Stromal cell of bone marrow (primary cell): Measurements from ENCODE around the gene ATP10A.

ENCODE experiments used
- DNase-seq: peaks from one replicate; pipeline ENCODE4 v3.0.0-alpha.2; 2012; ENCODE audit warnings: low read depth

ATP10A gene

DNA sequence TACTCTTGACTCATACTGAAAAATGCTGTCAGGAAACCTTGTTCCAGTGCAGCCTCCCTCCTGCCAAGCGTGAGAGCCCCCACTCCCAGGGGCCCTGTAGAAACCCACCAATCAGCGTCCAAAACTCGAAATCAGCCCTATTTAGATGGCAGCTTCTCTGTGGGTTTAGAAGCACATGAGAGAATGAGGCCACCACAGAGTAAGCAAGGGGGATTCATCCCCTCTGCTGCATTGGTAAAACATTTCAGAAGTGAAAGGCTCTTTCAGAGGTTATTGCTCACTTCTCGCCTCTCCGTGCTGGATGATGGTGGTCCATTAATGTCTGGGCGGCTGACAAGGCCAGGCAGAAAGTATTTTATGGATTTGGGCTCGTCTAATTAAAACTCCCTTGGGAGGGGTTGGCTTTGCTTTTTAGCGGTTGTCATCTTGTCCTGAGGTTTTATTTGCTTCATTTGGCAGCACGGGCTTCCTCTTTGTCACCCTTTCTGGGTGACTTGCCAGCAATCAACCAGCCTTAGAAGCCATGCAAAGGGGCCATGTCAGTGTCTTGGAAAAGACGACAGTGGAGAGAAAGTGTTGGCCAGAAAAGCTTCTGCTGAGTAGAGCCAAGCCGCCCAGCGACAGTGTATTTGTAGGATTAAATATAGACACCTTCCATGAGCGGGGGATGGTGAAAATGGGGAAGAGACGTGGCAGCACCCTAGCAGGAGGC lies 145.5 kb downstream of the ATP10A start:
- no peak for DNase-seq

DNA sequence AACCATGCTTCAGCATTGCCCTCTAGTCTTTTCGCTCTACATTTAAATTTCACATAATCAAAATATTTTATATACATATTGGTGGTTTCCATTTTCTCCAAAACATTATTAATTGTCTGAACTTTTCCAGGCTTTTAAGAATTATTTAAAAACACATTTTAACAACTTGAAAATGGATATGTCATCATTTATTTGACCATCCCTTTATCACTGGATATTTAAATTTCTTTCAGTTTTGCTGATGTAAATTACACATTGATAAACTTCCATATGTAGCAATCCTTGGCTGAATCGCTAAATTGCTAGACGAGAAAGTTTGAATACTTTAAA lies 146.0 kb downstream of the ATP10A start:
- DNase-seq: no peak

DNA sequence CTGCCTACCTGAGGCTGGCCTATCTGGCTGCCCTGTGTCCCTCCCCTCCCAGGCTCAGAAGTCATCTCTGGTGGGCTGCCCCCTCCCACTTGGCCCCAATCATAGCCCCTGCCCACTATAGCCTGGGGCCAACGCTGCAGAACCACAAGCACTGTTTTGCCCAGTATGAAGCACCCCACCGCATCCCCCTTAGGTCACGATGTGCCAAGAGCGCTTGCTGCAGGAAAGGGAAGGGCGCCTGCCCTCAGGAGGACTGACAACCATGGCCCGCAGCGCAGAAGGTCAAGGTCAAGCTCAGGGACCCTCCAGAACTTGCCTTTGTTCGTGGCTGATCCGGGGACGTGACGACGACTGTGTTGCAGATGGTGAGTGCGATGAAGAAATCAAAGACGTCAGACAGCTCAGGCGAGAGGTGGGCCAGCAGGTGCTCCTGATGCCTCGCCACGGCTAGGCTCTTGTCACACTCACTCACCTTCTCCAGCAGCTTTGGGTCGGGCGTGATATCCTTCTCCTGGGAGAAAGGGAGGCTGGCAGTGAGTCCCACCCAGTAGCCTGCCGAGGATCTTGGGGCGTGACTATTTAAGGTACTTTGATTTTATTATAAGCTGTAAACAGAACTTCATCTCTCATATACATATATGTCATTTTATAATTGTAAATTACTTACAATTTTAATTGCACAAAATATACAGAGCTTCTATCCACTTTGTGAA lies 146.6 kb downstream of the ATP10A start:
- no peak for DNase-seq

DNA sequence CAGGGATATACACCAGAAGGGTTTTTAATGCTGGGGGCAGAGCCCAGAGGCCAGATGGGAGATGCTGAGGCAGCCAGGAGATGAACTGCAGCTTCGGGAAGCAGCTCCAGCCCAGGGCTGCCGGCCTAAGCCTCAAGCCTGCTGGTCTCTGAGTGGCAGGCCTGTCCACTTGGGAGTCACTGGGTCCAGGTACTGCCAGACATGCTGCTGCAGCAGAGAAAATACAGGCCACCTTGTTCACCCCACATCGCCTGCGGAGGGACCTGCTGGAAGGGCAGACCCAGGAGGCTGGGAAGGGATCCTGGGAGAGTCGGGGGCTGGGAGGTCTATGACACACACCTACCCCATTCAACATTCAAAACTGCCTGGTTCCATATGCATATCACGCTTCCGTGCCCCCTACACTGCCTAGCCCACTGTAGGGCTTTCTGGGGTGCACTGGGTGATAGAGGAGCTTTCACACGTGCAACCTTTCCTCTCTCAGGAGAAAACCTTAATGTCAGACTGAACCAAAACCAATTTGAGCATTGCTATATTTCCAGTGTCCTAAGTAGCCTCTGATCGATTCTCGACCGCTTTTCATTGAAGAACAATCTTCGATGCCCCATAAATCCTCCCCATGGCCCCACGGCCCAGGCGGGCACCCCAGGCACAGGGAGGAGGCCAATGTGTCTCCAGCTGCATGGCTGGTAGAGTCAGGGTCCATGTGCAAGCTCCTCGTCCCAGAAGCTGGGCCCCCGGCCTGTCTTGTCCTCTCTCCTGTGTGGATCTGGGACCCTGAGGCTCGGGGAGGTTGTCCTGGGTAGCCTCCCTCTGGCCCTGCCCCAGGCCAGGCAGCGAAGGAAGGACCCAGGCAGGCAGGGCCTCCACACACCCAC lies 147.4 kb downstream of the ATP10A start:
- DNase-seq: no peak

DNA sequence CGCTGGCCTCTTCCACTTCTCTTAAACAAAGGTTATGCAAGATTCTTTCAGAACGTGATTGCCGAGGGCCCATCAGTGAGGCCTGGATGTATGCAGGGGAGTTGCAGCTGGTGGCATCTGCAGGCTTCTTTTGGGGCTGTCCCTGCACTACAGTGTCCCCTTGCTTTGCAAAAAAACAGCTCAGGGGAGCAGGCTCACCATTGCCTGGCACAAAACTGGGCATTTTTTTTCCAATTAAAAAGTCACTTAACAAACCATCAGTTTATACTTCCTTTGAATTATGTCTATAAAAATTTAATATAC lies 148.6 kb downstream of the ATP10A start:
- DNase-seq: no peak

DNA sequence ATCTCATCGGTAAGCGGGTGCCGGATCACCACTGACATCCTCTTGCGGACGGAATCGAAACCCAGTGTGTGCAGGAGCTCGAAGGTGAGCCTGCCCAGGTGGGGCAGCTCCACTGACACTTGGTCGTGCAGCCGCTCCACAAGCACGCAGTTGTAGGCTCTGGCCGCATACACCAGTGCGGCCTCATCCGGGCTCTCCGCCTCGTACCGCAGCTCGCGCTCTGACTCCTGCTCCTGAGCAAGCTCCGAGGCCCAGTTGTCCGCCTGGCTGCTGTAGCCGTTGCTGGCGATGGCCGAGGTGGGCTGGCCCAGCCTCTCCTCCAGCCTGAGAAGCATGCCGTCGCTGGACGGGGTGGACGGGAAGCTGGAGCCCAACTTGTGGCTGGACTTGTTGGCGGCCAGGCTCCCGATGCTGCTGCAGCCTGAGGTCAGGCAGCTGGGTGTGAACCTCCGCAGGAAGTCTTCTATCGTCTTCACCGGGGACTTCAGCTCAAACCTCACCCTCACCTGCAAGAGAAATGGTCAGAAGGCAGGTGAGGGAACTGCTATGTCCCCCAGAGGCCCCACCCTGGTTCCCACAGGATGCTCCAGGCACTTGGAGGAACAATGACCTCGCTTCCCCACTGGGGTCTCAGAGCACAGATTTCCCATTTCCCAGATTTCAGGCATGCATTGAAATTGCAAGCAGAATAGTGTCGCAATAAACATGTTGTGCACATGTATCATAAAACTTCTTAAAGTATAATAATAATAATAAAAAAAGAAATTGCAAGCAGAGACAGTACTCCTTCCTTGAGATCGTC lies 149.2 kb downstream of the ATP10A start:
- no peak for DNase-seq

DNA sequence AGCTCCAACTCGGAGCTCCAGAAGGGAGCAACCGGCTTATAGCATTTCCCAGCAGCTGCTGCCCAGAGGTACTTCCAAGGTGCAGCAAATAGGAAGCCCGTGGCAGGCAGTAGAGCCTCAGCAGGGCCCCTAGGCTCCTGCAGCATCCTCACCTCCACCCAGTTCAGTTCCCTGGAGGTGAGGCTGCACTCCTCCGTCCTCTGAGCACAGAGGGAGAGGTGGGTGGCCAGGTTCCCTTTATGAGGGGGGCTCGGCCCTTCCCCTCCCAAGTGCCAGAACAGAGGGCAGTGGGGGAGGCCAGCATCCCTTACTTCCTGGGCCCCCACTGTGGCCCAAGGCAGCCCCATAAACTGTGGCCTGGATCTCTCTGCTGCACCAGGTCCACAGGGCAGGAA lies 150.2 kb downstream of the ATP10A start:
- DNase-seq: no peak

DNA sequence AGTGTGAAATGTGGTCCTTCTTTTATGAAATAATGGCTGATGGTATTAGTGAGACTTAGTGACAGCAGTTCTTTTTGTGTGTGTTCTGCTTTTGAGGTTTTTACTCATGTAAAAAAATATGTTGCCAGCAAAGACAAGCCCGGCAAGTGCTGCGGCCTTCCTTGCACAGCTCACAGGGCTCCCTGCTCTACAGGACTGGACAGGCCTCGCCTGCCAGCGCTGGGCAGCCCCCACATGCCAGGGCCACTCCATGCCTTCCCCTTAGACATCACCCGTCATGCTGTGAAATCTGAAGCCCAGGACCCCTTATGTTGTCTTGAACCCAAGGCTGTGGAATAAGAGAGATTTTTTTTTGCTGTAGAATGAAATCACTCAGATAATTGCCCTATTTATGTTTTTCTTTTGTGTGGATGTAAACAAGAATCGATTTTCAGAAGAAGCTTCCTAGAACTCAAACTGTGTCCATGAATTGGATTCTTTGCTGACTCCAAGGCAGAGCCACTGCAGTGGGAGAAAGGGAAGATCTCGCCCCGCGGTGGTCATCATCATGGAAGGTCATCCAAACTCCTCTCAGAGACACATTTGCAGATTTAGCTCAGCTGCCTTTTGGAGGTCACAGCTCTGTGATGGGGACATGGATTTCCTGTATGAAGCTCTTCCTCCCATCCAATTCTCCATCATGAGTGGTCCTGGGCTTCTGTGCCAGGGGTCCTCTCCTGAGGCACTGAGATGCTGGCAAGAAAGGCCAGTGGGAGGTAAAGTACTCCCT lies 150.8 kb downstream of the ATP10A start:
- no peak for DNase-seq

DNA sequence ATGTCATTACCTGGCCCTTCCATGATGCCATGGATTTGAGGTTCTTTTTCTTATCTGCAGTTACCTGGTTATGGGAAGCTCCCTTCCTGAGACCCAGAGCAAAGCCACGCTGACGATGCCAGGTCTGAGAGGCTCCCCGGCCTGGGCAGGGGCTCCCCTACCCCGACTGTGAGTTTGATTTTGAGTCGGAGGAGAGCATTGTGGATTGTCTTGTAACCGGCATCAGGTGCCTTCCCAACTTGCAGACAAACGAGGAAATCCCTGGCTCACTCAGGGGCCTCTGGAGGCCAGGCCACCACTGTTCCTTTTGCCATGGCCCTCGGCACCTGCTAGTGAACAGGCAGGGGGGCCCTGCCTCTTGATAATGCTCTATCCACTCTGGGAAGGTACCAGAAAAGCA lies 151.4 kb downstream of the ATP10A start:
- DNase-seq: no peak

DNA sequence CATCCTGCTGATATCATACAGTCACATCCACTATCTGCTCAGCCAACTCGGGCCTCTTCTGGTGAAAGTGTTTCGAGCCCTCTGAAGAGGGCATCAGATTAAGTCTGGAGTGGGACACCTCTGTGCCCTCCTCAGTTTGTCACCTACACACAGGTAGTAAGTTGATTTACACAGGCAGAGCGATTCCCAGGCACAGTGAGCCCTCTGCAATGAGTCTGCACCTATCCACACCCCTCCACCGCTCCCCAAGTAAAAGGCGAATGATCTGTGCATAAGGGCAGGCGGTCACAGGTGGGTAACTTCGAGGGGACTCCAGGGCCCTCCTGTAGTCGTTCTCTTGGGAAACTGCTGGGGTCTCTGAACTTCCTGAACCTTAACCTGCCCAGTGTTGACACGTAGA lies 152.0 kb downstream of the ATP10A start:
- no peak for DNase-seq

DNA sequence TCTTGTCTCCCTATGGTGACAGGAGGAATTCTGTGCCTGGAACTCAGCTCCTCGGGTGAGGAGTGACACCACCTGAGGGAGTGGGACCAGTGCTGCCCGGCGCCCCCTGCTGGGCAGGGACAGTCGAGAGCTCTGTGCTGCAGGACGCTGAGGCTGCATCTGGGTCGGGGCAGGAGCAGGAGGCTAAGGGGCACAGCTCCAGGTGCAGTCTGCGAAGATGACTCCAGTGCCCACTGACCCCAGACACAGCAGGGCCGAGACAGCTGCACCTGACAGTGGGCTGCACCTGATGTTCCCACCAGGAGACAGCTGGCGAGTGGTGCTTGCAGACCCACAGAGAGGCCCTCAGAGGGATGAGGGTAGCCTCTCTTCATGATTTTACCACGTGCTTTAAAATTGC lies 152.9 kb downstream of the ATP10A start:
- no peak for DNase-seq

DNA sequence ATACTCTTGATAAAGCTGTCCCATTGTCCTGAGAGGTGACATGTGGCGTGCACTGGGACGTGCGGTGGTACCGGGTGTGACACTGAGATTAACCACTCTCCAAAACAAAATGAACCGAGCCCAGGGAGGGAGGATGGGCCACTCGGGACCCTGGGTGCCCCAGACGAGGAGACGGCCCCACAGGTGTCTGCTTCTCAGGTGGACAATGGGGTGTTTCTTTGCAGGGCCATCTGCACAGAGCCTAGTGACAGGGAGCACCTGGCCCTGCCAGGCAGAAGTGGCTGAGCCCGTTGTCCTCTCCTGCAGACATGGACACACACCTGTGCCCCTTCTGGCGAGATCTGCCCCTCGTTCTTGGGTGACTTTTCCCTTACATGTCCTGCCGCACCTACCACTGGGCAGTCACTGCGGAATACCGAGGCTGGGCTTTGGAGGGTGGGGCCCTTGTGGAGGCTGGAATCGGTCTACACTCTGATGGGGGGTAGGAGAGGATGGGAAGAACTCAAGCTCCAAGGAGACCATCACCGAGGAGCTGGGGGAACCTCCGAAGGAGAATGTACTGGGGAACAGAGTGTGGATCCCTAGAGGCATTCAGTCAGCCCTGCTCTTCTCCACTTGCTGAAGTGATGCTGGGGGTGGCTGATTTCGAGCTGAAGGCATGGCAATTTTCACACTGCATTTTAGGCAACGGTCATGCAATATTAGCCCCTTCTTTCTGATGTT lies 153.5 kb downstream of the ATP10A start:
- no peak for DNase-seq

DNA sequence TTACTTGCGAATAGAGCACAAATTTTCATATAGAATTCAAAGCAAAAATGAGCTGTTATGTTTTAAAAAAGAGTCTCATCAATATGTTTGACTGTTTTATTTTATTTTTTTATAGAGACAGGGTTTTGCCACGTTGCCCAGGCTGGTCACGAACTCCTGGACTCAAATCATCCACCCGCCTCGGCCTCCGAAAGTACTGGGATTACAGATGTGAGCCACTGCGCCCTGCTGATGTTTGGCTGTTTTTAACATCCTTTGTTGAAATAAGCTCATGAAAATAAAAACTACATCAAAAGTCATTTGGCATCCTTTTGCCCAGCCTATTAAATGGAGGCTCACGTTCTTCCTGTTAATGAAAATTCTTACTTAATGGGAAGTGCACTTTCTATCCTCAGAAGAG lies 154.7 kb downstream of the ATP10A start:
- no peak for DNase-seq

DNA sequence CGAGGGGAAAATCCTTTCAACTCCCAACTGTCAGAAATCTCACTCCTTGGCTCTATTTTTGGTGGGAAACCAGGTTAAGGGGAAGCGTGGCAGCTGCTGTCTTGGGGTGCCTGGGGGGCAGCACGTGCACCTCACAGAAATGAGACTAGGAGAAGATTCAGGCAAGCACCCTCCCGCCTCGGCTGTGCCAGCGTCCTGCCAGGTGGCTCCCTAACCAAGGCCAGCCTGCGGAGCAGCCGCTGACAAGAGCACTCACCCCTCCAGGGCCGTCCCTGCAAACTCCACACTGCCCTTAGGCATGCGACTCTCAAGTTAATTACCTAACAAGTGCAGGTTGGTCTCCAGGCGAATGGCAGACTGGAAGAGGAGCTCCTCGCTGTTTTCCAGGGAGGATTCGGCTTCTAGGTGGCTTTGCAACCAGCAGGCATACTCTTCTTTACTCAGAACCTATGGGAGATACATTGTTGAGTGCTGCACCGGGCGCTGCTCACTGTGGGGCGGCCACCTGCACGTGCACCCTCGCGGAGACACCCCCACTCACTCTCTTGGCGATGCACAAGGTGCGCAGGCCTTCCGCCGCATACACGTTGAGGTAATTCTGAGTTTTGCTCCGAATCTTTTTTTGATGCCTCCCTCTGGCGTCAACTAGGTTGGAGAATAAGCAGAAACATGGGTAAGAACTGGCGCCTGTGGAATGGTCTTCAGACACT lies 155.3 kb downstream of the ATP10A start:
- DNase-seq: no peak

DNA sequence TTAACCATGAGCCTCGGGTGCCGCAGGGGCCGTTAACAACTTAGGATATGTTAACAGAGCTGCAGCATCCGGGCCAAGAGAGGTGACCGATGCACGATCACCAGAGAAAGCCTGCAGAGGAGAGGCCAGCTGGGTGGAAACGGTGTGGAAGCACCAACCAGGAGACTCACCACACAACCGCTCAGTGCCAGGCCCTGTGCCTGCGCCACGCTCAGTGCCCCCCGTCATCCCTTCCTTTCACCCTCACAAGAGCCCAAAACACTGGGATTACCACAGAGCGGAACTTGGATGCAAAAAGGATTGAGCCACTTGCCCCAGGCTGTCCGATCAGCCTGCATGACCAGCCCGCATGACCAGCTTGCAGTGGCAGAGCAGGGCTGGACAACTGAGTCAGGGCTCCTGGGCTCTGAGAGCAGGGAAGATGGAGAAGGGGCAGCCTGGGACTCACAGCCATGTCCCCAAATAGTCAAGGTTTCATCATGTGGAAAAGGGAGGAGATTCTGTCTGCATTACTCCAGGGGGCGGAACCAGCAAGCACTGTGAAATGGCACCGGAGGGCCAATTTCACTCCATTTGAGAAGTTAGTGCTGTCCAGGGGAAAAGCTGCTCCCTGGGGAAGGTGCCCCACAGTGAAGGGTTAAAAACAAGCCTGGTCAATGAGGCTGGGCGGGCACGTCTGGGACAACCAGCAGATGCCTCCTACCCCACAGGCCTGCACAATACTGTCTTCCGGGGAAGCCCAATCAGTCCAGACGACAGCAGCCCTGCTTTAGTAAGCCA lies 156.8 kb downstream of the ATP10A start:
- no peak for DNase-seq

DNA sequence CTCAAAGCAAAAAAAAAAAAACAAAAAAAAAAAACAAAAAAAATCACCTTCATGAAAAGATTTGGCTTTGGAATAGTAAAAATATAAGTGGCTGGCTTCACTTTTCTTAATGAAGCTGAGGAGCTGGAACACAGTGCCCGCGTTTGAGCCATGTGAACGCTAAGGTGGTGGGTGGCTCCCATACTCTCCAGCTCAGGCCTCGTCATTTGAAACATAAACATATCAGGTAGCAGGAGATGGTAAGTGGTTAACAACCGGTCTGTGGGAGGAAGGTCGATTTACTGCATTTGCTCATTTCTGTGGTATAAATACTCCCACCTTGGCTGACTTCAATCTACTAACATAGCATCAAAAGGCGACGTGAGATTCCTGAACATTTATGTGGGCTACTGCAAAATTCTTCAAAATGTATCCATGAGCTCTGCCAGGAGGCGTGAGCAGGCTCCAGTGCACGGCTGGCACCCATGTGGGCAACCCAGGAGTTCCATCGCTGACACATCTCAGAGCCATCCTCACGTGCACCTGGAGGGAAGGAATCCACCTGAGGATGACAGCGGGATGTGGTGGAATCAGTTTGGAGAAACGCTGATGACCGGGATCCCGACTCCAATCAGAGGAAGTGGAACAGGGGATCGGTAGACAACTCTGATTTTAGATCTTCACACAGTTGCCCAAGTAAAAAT lies 157.6 kb downstream of the ATP10A start:
- no peak for DNase-seq

DNA sequence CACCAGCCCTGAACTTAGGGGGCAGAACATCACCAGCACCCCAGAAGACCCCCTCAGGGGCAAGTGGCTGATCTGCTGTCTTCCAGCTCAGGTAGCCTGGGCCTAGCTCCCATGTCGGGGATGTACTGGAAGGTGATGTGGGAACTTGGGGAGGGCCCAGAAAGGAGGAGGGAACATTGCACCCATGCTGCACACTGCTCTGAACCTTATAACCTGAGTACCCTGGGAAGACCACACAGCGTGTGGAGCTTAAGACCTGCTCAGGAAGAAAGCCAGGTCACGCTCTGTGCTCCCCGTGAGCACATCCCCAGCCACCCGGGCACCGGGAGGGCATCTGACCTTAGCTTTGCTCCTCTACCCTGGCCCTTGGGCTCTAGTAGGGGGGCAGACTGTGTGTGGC lies 159.4 kb downstream of the ATP10A start:
- no peak for DNase-seq

DNA sequence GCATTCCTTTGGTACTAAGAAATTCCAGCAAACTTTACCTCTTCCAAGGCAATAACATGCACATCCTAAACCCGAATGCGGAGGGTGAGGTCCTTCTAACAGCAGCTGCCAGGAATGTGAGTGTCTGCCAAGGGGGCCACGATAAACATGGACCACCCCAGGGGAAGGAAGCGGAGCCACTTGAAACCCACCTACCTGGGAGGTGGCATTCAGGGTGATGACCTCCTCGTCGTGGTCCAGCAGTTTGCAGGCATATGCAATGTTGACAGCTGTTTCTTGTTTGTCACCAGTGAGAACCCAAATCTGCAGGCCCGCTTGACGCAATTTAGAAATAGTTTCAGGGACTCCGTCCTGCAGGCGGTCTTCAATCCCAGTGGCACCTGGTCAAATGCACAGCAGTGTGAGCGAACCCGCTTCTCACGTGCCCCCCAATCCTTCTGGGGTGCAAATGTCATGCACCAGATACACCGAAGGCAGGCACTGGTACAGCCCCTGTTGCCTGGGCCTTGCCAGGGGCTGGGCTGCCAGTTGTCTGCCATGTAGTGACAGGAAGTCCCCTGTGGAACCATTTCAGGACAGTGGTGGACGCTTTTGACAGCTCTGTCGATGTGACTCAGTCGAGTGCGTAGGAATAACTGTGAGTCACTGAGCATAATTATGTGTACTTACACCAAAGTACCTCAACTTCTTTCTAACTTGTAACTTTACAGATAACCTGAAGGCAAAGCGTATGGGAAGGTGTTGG lies 161.2 kb downstream of the ATP10A start:
- DNase-seq: no peak
